GM21529 (cell line): ENCODE measurements around the gene PIN1.
"Not testable (repeated sequence)": the region's sequence is repeated elsewhere in the genome, so short reads cannot be mapped to it uniquely, and the experiment has no call there.

Source experiments
- ATAC-seq: cut with Tn5 transposase; IDR thresholded peaks from one replicate; pipeline ENCODE4 v1.9.1; 2021; ENCODE audit not compliant: unreplicated experiment

PIN1 gene

DNA sequence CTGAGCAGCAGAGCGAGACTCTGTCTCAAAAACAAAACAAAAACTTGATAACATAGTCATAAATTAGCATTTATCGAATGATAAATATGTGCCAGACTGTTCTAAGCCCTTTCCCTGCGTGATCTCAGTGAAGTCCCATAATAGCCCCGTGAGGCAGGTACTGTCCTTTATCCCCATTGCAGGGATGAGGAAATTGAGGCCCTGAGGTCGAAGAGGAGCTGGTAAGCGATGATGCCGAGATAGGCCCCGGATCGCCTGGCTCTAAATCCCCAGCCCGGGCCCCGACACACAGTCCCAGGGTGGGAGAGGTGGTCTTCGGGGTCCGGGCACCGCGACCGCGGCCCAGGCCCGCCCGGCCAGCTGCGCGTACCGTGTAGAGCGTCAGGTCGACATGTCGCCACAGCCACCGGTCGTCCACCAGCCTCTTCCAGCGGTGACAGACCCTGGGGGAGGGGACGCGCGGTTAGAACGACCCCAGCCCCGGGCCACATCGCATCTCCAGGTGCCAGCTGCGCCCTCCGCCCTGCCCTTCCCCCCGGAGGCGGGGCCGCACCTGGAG lies 16.9 kb upstream of the PIN1 start:
- no peak for ATAC-seq

DNA sequence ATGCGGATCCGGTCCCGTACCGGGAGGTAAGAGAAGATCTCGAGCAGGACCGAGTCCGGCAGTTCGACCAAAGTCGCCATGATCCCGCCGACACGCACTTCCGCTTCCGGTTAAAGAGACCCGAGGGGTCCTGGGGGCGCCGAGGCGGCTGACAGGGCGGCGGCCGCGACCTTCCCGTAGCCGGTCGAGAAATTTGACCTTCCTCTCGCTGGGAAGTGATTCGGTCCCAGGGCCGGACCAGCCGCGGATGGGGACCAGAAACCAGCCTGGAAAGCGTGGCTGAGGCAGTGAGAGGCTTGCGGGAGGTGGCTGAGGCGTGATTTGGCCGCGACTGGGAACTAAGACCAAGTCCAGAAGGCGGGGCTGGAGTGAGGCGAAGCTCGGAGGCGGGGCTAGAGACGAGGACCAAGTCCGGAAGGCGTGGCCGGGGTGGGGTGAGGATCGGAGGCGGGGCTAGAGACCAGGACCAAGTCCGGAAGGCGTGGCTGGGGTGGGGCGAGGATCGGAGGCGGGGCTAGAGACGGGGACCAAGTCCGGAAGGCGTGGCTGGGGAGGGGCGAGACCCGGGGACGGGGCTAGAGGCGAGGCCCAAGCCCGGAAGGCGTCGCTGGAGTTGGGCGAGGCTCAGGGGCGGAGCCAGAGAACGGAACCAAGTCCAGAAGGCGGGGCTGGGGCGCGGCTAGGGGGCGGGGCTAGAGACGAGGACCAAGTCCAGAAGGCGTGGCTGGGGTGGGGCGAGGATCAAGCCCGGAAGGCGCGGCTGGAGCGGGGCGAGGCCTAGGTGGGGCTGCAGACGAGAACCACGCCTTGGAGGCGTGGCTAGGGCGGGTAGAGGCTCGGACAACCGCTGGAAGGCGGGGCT lies 16.2 kb upstream of the PIN1 start, which contains the start of gene FBXL12:
FBXL12 (minus strand) TSS at position 346 of the 862 bp plus-strand sequence; CDS start at position 80, 266 bp downstream.
- peak; percentile 85 for ATAC-seq

DNA sequence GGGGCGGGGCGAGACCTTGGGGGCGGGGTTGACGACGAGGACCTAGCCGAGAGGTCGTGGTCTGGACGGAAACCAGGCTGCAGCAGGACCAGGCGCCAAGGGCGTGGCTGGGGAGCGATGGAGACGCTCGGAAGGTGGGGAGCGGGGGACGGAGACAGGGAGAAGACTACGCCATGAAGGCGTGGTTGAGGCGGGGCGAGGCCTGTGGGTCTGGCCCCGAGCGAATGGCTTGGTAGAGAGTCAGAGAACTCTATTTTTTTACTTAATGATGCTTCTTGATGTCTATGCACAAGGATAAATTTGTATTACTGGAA lies 15.6 kb upstream of the PIN1 start:
- ATAC-seq: no peak

DNA sequence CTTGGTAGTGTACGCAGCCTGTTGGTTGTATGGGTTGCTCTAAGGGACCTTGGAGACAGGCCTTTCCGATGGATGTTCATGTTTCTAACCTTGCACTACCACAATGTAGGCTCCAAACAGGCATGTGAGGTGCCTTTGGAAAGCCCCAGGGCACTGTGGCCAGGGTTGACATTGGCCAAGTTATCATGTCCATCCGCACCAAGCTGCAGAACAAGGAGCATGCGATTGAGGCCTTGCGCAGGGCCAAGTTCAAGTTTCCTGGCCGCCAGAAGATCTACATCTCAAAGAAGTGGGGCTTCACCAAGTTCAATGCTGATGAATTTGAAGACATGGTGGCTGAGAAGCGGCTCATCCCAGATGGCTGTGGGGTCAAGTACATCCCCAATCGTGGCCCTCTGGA lies 15.1 kb upstream of the PIN1 start:
- not testable (repeated sequence) for ATAC-seq

DNA sequence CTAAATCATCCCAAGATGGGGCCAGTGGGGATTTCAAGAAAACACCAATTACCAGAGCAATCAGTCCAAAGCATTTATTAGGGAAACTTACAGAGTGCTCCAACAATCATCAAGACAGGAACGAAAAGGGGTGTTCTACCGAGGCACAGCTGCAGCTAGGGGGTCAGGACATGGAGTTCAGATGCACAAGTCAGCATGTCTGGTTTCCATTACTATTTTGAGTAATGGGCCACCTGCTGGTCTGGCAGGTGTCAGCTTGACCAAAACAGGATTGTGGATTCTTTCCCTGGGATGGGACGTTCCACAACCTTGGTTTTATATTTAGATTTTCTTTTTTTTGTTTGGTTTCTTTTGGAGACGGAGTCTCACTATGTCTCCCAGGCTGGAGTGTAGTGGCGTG lies 11.3 kb upstream of the PIN1 start:
- ATAC-seq: no peak

DNA sequence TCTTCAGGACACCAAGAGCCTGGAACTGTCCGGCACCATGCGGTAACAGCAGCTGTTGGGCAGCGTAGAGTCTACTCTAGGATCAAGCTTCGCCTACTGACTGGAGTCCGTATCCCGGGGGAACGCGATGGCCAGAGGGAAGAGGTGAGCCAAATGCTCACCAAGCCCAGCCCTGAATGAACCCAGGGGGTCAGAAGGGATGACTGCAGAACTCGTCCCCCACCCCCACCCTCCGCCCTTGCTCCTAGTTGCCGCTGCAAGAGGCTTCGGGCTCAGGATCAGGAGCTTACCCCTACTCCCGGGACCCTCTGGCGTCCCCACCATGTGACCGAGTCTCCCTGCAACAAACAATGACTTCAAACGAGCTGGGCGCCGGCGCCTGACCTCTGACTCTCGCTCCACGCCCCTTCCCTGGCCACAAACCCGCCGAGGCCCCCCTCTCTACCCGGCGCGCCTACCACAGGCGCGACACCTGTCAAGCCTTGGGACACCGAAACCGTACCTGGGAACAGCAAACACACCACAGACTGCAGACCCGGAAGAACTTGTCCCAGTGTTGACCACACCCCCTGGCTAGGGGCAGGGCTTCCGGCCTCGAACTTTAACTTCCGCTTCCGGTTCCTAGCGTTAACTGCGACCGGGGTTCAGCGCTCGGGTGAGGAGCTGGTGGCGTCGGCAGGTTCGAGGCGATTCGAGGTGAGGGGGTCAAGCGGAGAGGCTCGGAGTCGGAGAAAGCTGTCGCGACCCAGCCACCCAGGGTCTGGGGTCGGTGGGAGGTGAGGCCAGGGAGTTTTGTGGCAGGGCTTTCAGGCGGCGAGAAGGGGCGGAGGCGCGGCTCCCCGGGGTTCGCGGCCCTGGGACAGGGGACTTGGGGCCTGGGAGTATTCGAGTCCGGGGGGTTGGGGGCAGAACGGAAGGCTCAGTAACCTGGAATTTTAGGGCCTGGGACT lies 7.6 kb upstream of the PIN1 start, which contains the start of gene UBL5:
UBL5 (plus strand) TSS at position 630 of the 950 bp plus-strand sequence. CDS start 420 bp downstream, outside the sequence.
- peak; percentile 85 for ATAC-seq

DNA sequence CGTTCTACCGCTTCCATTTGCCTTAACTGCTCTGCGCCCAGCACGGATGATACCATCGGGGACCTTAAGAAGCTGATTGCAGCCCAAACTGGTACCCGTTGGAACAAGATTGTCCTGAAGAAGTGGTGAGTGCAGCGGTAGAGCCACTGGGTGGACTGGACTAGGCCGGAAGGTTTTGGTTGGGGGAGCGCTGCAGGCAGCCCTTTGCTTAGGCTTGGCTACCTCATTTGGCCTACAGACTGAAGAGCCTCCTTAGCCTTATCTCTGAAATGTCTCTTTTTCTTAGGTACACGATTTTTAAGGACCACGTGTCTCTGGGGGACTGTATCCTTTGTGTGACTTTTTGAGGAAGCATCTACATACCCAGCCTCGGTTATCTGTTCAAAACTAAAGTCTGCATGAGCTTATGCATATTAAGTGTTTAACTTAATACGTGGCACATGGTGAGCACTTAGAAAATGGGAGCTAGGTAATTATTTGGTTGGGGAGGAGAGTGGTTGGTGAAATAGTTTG lies 6.5 kb upstream of the PIN1 start:
- ATAC-seq: no peak

DNA sequence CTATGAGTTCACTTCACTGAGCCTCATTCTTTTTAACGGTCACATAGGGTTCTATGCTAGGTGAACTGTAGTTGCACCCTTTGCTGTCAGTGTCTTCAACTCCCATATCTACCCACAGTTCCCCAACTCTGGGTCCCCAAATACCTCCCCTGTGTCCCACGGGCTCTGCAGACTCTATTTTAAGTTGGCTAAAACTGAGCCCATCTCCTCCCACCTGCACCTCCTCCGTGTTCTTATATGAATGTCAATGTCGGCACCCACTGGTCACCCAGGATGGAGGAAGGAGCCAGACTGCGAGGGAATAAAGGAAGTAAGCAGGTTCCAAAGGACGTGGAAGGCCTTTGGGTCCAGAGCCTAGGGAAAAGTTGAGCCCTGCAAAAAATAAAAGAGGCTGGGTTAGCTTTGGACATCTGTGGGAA lies 802 bp upstream of the PIN1 start:
- ATAC-seq: no peak

DNA sequence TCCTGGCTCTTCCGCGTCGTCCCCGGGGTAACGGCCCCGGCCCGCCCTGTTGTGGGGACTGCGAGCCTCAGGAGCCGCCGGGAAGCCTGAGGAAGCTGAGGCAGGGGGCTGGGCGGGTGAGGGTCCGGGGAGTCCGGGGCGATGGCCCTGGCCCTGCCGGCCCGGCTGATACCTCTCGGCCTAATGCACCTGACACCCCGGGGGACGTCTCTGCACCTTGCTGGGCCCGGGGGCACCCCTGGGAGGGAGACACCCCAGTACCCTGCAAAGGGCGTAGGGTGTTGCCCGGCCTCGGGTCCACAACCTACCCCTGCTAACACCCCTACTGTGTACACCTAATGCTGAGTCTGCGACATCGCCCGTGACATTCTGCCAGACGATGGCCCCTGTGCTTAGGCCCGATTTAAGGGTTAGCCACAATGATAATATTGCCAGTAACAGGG lies 410 bp downstream of the PIN1 start:
- ATAC-seq: peak; percentile 2

DNA sequence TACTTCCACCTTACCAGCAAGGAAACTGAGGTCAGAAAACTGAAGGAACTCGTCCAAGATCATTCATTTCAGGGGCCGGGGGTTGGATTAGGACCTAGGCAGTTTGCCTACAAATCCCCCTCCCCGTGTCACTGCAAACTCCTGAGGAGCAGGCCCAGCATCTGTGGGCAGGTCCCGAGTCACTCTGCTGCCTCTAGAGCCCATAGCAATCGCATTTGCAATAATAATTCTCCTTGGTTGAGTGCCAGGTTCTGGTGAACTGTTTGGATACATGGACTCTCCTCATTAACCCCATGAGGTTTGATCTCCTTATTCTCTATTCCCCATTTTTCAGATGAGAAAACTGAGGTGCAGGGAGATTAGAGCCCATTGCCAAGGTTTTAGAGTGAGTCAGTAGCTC lies 903 bp downstream of the PIN1 start:
- no peak for ATAC-seq

DNA sequence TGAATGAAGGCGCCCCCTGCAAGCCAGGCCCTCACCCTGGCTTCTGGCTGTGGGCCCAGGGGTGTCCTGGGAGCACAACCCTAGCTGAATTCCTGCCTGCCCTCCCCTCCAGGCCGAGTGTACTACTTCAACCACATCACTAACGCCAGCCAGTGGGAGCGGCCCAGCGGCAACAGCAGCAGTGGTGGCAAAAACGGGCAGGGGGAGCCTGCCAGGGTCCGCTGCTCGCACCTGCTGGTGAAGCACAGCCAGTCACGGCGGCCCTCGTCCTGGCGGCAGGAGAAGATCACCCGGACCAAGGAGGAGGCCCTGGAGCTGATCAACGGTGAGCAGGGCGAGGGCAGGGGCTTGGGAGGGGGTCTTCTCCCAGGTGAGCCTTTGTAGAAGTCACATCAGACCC lies 3.2 kb downstream of the PIN1 start:
- ATAC-seq: no peak

DNA sequence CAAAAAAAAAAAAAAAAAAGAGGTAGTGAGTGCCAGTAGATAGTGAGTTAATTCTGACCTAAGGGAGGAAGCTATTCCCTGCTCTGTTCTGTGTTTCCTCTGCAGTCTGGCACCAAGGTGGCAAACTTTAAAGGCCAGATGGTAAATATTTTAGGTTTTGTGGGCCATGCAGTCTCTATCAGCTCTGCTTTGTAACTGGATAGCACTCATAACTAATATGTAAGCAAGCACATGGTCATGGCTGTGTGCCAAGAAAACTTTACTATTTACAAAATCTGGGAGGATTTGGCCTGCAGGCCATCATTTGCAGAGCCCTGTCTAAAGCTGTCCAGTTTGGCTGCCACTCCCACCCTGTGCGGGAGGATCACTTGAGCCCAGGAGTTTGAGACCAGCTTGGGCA lies 4.3 kb downstream of the PIN1 start:
- ATAC-seq: no peak

DNA sequence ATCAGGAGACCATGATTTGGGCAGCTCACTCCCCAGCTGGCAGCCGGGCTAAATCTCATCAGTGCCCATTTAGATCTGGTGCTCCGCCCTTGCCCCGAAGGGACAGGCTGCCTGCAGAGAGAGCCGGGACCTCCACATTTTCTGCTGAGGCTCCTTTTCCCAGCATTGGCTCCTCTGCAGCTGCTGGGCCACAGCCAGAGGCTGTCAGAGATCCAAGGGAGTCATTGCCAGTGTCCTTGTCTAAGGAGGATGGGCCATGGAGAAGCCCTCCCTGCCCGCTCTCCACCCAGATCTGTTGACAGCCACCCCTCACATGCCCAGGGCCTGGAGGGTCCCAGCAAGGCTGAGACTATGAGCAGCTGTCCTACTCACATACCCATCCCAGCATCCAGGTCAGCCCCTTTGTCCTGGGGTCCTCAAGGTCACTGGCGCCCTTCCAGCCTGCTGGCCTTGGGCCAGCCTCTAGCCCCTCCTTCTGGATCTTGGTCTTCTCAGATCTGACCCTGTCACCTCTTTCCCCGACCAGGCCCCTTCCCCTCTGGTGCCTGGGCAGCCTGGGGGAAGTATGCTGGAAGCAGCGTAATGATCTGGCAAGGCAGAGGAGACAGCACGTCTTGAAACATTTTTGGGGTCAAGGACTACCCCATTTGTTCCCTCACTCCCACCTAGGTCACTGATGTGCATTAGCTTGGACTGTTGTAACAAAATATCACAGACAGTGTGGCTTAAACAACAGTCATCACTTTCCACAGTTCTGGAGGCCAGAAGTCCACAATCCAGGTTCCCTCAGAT lies 7.9 kb downstream of the PIN1 start:
- no peak for ATAC-seq

DNA sequence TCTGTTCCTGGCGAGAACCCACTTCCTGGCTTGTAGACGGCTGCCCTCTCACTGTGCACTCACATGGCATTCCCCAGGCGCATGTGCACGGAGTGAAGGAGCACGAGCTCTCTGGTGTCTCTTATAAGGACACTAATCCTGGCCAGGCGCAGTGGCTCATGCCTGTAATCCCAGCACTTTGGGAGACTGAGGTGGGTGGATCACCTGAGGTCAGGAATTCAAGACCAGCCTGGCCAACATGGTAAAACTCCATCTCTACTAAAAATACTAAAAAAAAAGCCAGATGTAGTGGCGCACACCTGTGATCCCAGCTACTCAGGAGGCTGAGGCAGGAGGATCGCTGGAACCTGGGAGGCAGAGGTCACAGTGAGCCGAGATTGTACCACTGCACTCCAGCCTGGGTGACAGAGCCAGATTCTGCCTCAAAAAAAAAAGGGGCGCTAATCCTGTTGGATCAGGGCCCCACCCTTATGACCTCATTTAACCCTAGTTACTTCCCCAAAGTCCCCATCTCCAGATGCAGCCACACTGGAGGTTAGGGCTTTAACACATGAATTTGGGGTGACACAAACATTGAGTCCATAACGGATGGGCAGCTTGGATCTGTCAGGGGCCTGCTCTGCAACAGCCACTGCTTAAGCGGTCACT lies 8.6 kb downstream of the PIN1 start:
- not testable (repeated sequence) for ATAC-seq

DNA sequence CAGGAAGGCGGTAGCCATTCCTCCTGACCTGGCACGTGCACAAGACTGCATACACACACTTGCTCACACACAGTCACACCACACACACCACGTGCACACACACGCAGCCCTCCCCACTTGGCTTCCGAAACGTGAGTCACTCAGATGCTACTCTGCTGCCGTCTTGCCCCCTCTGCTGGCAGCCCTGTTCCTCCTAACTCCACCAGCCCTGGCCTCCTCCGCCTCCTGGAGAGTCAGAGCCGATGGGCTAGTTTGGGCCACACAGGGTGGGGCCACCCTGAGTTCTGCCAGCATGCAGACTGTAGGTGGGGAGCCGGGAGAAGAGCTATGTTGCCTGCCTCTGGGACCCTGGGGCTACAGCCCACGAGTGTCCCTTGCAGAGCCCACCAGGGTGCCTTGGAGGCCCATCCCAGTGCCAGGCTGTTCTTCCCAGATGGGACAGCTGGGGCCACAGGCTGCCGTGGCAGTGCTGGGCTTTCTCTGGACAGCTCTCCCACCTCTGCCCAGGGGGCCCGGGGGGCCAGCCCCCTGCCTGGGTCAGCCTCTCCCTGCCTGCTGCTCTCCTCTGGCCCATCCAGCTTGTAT lies 12.1 kb downstream of the PIN1 start:
- no peak for ATAC-seq

DNA sequence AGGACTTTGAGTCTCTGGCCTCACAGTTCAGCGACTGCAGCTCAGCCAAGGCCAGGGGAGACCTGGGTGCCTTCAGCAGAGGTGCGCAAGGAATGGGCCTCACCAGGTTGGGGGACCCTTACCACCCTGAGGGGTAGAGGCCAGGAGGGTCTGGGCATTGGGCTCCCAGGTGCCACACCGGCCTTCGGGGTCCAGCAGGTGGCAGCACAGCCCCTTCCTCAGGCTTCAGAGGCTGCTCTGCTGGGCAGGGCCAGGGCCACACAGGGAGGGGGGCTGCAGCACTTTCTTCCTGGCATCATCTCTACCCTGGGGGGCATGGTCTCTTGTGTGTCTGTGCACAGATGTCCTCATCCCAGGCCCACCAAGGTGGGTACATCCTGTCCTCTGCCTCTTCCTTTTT lies 12.9 kb downstream of the PIN1 start:
- ATAC-seq: no peak

DNA sequence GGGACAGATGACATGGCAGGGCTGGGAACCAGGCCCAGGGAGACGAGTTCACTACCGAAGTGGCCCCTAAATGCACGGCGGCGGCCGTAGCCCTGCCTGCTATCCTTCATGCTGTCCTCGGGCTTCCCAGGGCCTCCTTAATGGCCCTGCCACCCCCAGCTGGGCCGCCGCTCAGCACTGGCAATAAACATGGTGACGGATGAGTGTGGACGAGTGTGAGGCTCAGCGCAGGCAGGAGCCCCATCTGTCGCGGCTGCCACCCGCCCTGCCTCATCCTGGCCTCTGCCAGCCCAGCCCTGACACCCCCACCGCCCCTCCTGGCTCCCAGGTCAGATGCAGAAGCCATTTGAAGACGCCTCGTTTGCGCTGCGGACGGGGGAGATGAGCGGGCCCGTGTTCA lies 13.6 kb downstream of the PIN1 start:
- ATAC-seq: no peak

DNA sequence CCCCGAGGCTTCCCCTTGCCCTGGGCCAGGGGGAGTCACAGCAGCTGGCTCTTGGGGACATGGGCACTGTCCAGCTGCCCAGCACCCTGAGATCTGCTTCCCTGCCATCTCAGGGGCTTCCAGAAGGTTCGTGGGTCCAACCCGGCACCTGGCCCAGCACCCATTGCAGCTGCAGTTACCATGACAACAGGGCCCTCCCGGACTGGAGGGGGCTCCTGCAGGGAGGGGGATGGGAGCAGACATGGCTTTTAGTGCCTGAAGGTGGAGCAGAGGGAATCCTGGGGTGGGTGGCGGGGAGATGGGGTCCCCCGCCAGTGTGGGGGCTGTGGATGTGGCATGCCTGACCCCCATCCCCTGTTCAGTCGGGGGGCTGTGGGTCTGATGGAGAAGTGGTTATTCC lies 14.7 kb downstream of the PIN1 start:
- ATAC-seq: no peak

DNA sequence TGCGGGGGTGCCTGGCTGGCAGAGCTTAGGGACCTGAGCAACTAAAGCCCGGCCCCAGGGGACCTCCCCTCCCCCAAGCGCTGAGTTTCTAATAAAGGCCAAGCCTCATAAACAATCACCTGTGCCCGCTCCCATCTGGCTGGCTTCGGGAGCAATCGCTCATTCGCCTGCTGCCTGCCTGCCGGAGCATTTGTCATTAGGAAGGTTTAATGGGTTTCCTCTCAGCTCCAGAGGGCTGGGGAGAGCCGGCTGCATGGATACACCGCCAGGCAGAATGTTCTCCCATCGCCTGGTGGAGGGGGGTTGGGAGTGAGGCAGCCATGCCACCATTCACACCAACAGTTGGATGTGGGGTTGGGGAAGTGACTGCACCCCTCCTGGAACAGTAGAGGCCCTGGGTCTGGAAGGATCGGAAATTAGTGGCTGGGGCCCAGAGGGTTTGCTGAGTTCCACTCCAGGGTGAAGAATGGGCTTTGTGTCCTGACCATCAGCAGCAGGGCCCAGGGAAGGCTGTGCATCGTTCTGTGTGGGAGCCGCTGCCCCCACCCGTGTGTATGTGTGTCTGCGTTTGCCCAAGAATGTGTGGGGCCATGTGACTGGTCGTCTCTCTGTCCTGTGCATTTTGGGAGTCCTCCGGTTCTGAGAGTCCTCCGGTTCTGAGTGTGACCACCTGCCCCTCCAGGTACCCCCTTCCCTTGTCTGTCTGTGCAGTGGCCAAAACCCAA lies 15.3 kb downstream of the PIN1 start:
- ATAC-seq: no peak
